PFSK-1 (cell line): ENCODE data around the gene NDUFV1.

ENCODE experiments used
- FOXP2 ChIP-seq: optimal IDR thresholded peaks from 2 replicates; pipeline ENCODE3; 2011; ENCODE audit warnings: borderline replicate concordance, control low read depth, inconsistent platforms; ENCODE audit not compliant: insufficient read depth; ENCODE audit errors: extremely low read length, extremely low read depth
- POLR2AphosphoS5 ChIP-seq: IDR thresholded peaks from 2 replicates; pipeline ENCODE4 v1.6.1; 2012; ENCODE audit warnings: low read depth, mild to moderate bottlenecking, control low read depth, low read length, moderate library complexity
- SIN3A ChIP-seq: IDR thresholded peaks from 2 replicates; pipeline ENCODE4 v1.6.1; 2012; ENCODE audit warnings: mild to moderate bottlenecking, low read length, moderate library complexity, borderline replicate concordance; ENCODE audit not compliant: insufficient read depth
- TAF1 ChIP-seq: IDR thresholded peaks from 2 replicates; pipeline ENCODE4 v1.6.1; 2012; ENCODE audit warnings: low read length, control low read depth, borderline replicate concordance; ENCODE audit not compliant: insufficient read depth
- TF ChIP-seq, protein P1 (sequence below), 2 experiments: IDR thresholded peaks; 2 replicates each; pipeline versions ENCODE4 v1.6.1 to v1.8.0; 2011 to 2012; ENCODE audit warnings: low read depth in 2 of 2, low read length in 2 of 2, control low read depth in 1 of 2, inconsistent platforms in 1 of 2, mild to moderate bottlenecking in 1 of 2, moderate library complexity in 1 of 2; ENCODE audit not compliant: insufficient read depth in 1 of 2

The NDUFV1 gene

DNA sequence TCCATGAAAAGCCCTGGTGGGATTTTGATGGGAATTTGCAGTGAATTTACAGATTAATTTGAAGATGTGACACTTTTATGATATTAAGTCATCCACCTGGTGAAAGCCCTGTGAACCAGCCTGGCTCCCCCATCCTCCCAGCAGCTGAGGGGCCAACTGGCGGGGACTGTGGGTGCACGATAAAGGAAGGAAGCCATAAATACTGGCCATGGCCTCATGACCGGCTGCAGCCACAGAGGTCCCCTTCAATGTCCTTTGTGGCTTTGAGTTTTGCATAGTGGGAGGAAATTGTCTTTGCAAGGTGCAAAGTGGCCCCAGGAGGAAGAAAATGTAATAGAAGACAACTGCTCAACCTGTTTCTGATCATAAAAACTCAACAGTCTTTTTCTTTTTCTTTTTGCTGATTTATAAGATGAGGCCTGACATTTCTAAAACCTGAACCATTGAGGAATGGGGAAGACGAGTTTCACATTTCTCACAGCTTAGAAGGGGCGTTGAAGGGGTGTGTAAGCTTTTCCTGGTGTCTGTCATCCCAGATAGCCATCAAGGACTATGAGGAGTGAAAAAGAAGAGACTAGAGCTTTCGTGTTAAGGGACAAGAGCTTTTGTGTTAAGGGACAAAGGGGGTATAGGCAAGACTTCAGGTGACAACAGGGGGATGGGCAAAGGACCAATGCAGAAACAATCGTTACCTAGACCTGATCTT, 6.3 kb upstream of the NDUFV1 start:
- TF ChIP-seq FOXP2 (no peak), SIN3A (no peak), TAF1 (no peak), POLR2AphosphoS5 (no peak)
- TF ChIP-seq, protein P1, sequence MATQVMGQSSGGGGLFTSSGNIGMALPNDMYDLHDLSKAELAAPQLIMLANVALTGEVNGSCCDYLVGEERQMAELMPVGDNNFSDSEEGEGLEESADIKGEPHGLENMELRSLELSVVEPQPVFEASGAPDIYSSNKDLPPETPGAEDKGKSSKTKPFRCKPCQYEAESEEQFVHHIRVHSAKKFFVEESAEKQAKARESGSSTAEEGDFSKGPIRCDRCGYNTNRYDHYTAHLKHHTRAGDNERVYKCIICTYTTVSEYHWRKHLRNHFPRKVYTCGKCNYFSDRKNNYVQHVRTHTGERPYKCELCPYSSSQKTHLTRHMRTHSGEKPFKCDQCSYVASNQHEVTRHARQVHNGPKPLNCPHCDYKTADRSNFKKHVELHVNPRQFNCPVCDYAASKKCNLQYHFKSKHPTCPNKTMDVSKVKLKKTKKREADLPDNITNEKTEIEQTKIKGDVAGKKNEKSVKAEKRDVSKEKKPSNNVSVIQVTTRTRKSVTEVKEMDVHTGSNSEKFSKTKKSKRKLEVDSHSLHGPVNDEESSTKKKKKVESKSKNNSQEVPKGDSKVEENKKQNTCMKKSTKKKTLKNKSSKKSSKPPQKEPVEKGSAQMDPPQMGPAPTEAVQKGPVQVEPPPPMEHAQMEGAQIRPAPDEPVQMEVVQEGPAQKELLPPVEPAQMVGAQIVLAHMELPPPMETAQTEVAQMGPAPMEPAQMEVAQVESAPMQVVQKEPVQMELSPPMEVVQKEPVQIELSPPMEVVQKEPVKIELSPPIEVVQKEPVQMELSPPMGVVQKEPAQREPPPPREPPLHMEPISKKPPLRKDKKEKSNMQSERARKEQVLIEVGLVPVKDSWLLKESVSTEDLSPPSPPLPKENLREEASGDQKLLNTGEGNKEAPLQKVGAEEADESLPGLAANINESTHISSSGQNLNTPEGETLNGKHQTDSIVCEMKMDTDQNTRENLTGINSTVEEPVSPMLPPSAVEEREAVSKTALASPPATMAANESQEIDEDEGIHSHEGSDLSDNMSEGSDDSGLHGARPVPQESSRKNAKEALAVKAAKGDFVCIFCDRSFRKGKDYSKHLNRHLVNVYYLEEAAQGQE (IDR thresholded peaks at IDR 0.05; ENCODE audit: insufficient read depth in 1 of 2, low read depth in 2 of 2, low read length in 2 of 2) = no peak

DNA sequence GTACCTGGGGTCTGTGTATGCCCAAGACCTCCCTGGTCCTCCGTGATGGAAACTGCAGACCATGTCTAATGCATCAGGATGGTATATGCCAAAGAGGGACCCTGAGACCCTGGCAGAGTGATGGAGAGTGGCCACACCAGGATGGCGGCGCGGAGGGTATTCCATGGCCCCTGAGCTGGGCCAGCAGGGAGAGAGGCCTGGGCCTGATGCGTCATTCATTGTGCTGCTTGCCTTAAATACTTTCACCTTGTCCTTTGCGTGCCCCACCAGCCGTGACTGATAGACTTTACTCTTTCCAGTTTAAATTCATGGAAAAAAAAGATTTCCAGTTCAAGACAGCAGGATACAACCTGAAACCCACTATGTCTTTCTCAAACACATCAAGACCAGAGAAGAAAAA, 5.6 kb upstream of the NDUFV1 start:
- TF ChIP-seq, protein P1 (IDR thresholded peaks at IDR 0.05; ENCODE audit: insufficient read depth in 1 of 2, low read depth in 2 of 2, low read length in 2 of 2) = no peak
- TF ChIP-seq FOXP2 (no peak), SIN3A (no peak), TAF1 (no peak), POLR2AphosphoS5 (no peak)

DNA sequence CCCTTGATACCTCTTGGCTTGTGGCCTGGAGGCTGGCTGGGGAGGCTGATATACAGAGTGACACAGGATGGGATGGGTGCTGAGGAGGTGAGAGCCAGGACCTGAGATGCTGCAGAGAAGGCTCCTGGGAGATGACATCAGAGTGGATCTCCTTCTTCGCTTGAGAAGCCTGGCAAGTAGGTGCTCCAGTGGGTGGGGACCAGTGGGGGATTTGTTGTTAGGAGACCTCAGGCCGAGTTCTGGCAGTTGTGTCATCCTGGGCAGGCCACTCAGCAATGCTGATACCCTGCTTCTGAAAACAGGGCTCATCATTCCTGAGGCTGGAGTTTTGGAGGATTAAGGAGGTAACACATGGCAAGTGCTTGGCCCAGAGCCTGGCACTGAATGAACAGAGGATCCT, 1.9 kb upstream of the NDUFV1 start:
- TF ChIP-seq FOXP2 (no peak), TAF1 (no peak), SIN3A (no peak), POLR2AphosphoS5 (no peak)
- TF ChIP-seq, protein P1 (IDR thresholded peaks at IDR 0.05; ENCODE audit: insufficient read depth in 1 of 2, low read depth in 2 of 2, low read length in 2 of 2) = no peak

DNA sequence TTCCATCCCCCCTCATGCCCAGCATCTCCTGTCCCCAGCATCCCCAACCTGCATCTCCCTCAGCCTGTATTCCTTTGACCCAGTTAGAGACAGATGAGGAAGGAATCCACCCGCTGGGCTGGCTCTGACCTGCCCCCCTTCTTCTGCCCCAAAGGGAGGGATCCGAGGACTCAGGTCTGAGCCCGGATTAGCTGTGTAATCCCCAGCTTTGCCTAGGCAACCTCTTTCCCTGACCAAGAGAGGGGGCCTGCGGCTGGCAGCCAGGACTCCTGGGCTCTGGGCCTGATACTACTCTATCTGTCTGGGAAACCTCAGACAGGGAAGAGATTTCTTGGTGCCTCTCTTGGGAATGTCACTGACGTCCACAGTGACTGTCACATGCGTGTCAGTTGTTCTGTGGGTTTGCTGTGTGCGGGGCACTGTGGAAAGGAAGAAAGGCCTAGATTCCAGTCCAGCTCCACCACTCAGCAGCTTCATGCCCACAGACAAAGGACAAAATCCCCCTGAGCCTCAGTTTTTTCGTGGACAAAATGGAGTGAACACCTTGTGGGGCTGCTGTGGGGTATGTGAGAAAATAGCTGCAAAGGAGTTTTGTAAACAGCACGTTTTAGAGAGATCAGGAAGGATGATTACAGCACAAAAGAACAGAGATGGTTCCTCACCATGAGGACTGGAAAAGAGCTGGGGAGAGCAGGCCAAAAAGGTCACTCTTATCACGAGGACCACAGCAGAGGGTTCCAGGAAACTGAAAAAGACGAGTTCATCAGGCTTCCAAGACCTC, 1.3 kb upstream of the NDUFV1 start:
- no peak for TF ChIP-seq FOXP2
- no peak for TF ChIP-seq POLR2AphosphoS5
- TF ChIP-seq SIN3A = no peak
- TF ChIP-seq, protein P1 (IDR thresholded peaks at IDR 0.05; ENCODE audit: insufficient read depth in 1 of 2, low read depth in 2 of 2, low read length in 2 of 2) = no peak
- no peak for TF ChIP-seq TAF1
